Measurements from ENCODE around the gene DENND2D. TPM values are rescaled to one million over a fixed set of nuclear protein-coding genes. Genes with fewer than 3 reads are reported as not detected.

The DENND2D gene
- polyA plus RNA-seq, 3 donors, result 15.1 to 22.6 (median 15.2) TPM

DNA sequence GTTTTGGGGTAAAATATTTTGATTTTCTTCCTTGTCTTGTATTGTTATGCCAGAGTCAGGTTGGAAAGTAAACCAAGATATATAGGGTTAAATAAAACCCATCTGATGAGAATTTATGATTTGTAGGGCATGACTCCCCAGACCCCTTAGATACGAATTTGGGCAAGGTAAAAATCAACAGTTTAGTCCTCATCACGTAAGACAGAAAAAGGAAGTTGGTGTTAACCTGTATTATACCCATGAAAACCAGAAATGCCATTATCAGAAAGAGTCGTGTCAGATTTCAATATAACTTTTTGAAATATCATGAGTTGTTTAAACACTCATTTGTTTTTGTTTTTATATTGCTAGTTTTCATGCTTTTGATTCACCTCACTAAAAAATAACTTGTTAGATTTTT is 48.6 kb downstream of the DENND2D start:
- no peak for DNase-seq (ENCODE audit: extremely low read depth in 1 of 11, low read depth in 9 of 11, low spot score in 4 of 11)

DNA sequence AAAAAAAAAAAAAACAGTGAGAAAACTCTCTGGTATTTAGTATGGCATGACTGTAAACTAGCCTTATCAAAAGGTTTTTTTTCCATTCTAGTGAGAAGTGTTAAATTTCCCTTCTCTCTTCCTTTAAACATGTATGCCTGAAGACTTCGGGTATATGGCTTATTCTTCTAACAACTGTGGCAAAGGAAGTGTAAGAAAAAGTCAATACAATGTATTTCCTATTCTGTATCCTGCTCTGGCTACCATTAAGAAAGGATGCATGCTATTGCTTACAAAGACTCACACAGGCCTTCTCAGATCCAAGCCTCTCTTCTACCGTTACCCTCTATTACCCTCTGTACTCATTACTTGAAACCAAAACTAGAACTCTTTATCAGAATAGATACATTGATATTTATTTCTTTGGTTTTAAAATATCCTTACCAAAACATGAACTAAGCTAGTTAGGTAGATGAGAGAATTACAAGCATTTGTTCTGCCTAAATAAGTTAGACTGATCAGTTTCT is 52.0 kb downstream of the DENND2D start:
- DNase-seq (ENCODE audit: extremely low read depth in 1 of 11, low read depth in 9 of 11, low spot score in 4 of 11), result no peak

- no peak for DNase-seq (ENCODE audit: extremely low read depth in 1 of 11, low read depth in 9 of 11, low spot score in 4 of 11)
Measured at GRCh38 chr1:111147948-111148347, 52.5 kb downstream of the DENND2D start.

DNA sequence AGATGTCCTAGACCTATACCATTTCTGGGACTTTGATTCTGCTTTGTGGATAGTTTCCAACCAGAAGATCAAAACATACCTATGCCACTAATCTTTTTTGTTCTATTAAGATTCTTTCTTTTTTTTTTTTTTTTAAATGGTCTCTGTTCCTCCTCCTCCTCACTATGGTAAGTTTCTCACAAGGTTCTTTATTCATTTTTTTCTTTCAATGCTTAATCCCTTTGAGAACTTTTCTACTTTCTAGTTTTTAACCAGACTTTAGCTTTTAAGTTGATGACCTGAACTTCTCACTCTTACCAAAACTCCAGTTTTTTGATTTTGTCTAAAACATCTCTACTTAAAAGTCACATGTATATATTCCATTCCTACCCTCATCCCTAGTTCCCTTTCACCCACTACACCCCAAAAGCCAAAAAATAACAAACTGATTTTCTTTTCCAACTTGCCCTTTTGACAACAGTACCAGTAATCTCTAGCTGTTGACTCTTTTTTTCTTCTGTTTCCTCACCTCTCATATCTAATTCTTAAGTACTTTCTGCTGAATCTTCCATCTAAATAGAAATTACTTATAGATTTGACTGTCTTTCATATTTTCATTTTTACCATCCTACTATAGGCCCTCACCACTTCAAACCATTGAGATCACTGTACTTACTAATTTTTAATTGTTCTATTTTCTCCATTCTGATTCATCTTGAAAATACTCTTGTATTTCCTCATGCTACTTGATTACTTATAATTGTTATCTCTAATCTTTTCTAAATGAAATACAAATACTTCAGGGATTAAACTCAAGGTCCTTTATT is 54.3 kb downstream of the DENND2D start:
- no peak for DNase-seq (ENCODE audit: extremely low read depth in 1 of 11, low read depth in 9 of 11, low spot score in 4 of 11)

- DNase-seq (ENCODE audit: extremely low read depth in 1 of 11, low read depth in 9 of 11, low spot score in 4 of 11), result no peak
Measured at GRCh38 chr1:111145542-111145941, 54.9 kb downstream of the DENND2D start.

GRCh38 chr1:111142356-111142975 is 58.0 kb downstream of the DENND2D start:
- DNase-seq (ENCODE audit: extremely low read depth in 1 of 11, low read depth in 9 of 11, low spot score in 4 of 11), result no peak

- no peak for DNase-seq (ENCODE audit: extremely low read depth in 1 of 11, low read depth in 9 of 11, low spot score in 4 of 11)
Measured at GRCh38 chr1:111141245-111142220, 58.9 kb downstream of the DENND2D start.

GRCh38 chr1:111140680-111140967 is 59.8 kb downstream of the DENND2D start:
- peak in 2 of 11 donors; percentile 2 for DNase-seq (ENCODE audit: extremely low read depth in 1 of 11, low read depth in 9 of 11, low spot score in 4 of 11)

DNA sequence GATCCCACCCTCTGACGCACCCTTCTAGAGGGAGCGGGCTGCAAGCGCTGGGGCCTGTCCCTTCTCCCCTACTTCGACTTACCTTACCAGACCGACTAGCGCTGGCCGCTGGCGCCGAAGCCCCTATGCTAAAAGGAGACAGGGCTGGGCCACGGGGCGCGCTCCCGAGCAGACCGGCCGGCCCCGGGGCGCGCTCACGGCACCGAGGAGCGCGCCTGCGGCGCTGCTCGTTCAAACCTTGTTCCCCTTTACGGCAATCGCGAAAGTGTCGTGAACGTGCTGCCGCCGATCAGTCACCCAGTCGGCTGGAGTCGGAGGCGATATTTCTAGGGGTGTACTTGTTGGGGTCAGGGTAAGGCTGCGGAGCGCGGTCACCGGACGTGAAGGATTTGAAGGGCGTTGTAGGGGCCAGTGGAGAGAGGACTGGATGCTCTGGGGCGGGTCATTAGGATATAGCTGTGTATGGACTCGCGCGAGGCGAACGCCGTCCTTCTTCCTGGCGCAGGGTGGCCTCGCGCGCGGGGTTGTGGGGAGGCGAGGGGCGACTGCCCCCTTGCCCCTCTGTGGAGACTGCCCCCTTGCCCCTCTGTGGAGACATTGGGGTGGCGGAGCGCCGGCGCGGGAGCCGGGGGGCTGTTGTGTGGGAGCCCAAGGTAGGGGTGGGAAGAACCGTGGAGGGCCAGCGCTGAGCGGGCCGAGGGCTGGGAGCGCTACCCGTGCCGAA is 60.3 kb downstream of the DENND2D start, which contains the start of the genes CEPT1 and DRAM2:
CEPT1 (plus strand) TSS at position 268 of the 724 bp plus-strand sequence. CDS start 7,492 bp downstream, outside the sequence.
DRAM2 (minus strand) TSS at position 138 of the 724 bp plus-strand sequence. CDS start 8,539 bp downstream, outside the sequence.
- DNase-seq (ENCODE audit: extremely low read depth in 1 of 11, low read depth in 9 of 11, low spot score in 4 of 11), result peak; percentile 91 to 99 (median 95)

- peak in 10 of 11 donors; percentile 29 to 68 (median 52) for DNase-seq (ENCODE audit: extremely low read depth in 1 of 11, low read depth in 9 of 11, low spot score in 4 of 11)
Measured at GRCh38 chr1:111139324-111139955, 61.0 kb downstream of the DENND2D start.

Other genes with a start within 250 kb of the DENND2D start
- gene LRIF1, start 236.7 kb downstream of the DENND2D start, polyA plus RNA-seq (ENCODE audit: insufficient read length in 3 of 3), result 10 to 100 TPM; 13.6 to 17.6 (median 14.9) TPM
- gene DRAM2, start 60.6 kb downstream of the DENND2D start, polyA plus RNA-seq (ENCODE audit: insufficient read length in 3 of 3), result 10 to 100 TPM; 65.6 to 78.5 (median 66.4) TPM
- gene CEPT1, start 60.4 kb downstream of the DENND2D start, polyA plus RNA-seq (ENCODE audit: insufficient read length in 3 of 3), result 10 to 100 TPM; 41.3 to 57.9 (median 47.2) TPM
- gene CHI3L2, start 27.1 kb upstream of the DENND2D start, polyA plus RNA-seq (ENCODE audit: insufficient read length in 3 of 3), result under 1 TPM; 0.09 to 0.28 (median 0.18) TPM
- not detected for gene CHIA, start 90.2 kb upstream of the DENND2D start, polyA plus RNA-seq (ENCODE audit: insufficient read length in 3 of 3)
- 1 to 10 TPM; 3.2 to 5.9 (median 3.8) TPM for gene OVGP1, start 227.1 kb upstream of the DENND2D start, polyA plus RNA-seq (ENCODE audit: insufficient read length in 3 of 3)
- 10 to 100 TPM; 38.0 to 49.0 (median 40.7) TPM for gene WDR77, start 248.6 kb upstream of the DENND2D start, polyA plus RNA-seq (ENCODE audit: insufficient read length in 3 of 3)
- 100 to 1,000 TPM; 324 to 412 (median 381) TPM for gene ATP5PB, start 248.8 kb upstream of the DENND2D start, polyA plus RNA-seq (ENCODE audit: insufficient read length in 3 of 3)